Measurements from ENCODE around the gene DNAH11. TPM values are rescaled to one million over a fixed set of nuclear protein-coding genes. Genes with fewer than 3 reads are reported as not detected.

The DNAH11 gene
- total RNA-seq, 1 donor from 2014 or later: 0.26 TPM

DNA sequence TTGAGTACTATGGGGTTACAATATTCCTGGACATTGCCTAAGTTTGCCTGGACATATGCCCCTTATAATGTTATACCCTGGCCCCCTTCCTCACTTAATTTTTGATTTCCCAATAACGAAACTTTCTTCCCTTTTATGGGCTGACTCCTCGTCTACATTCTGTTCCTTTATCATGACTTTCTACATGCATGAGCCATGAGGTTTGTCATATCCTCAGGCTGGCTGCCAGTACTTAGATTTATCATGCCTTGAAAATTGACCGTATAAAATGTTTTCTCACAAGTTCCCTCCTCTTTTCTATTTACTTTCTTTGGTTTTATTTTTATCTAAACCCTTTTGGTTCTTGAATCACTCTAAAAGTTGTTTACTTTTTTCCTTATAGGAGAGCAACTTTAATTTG, 4.7 kb downstream of the DNAH11 start:
- no peak for DNase-seq (ENCODE audit: low spot score)

DNA sequence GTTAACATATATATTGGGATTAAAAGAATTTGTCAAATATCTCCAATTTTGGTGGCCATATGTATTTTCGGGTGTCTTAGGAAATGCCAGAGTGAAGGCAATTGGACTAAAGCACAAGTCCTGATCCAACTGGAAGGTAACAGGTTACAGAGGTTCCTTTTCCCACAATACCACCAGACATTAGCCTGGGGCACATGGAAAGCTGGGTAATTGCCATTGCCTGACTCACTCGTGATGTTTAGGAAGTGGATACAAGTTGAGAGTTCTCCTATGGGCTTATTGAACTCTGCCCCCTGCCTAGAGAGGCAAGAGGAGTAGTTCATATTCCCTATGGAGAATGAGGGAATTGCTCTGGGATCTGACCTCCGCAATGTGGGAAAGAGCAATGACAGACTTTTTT, 5.7 kb downstream of the DNAH11 start:
- DNase-seq (ENCODE audit: low spot score): no peak

DNA sequence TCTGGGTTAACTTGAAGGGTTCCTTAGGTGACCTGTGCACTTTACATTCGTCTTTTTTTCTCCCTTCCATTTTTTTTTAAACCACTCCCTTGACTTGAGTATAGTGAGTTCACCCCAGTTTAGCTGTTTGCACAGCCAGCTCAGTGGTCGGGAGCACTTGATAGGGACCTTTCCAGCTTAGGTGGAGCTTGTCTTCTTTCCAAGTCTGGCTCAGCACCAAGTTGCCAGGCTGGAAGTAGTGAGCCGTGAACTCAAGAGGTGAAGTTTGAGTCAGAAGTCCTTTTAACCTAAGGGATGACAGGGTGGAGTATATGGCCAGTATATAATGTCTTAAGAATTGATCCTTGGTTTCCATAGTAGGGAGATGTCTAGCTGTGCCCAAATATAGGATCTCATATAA, 7.2 kb downstream of the DNAH11 start:
- DNase-seq (ENCODE audit: low spot score): no peak

DNA sequence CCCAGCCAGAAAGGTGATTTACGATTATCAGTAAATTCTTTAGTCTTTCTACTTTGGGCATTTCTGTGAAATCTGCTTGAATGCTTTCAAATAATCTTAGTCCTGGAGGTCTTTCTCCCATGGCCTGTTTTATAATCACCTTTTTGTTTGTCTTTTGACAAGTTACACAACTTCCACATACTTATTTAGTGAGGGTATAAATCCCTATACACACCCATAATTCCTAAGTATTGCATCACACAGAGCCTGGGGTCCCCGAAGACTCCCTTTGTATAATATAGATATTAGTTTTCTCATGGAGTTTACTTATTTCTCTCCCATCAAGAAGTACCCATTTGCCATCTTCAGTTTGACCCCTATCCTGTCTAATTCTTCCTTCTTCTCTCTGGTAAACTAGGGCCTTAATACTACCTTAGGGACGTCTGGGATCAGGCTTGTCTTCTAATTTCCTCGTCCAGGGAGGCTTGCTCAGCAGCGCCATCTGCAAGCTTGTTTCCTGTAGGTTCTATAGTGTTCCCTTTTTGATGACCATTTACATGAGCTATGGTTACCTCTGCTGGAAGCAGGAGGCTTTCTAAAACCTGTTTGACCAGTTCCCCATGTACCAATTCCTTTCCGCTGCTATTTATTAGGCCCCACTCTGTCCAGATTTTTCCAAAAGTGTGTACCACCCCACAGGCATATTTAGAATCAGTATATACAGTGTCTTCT, 8.1 kb downstream of the DNAH11 start:
- no peak for DNase-seq (ENCODE audit: low spot score)

DNA sequence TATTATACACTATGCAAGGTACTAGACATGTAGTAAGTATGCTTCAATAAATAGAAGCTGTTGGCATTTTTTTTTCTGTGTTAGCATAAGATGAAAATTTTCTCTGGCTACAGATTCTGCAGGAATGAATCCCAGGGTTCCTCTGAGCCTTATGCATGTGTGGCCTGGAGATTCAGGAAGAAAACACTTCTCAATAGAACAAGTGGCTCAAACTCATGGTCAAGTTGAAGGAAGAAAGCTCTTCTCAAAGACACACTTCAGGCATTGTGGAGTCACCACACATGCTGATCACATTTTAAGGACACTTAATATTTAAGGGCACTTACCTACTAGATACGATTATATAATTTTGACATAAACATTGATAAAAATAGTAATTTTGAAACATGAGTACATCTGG, 19.5 kb downstream of the DNAH11 start:
- no peak for DNase-seq (ENCODE audit: low spot score)

DNA sequence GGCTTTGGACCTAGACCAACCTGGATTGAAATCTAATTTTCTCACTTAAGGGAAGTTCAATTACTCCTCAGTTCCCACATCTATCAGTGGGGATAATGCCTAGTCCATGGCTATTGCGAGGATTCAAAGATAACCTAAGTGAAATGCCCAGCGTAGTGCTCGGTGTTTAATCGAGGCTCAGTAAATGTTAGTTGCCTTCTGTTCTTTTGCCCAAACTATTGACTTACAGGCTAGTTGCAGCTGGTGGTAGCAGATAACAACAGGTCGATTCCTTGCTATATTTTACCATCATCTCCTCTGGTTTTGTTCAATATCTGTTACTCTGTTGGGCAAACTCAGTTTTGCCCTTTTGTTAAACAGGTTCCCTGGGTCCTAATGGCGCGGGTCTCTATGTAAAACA, 22.8 kb downstream of the DNAH11 start:
- DNase-seq (ENCODE audit: low spot score): no peak

DNA sequence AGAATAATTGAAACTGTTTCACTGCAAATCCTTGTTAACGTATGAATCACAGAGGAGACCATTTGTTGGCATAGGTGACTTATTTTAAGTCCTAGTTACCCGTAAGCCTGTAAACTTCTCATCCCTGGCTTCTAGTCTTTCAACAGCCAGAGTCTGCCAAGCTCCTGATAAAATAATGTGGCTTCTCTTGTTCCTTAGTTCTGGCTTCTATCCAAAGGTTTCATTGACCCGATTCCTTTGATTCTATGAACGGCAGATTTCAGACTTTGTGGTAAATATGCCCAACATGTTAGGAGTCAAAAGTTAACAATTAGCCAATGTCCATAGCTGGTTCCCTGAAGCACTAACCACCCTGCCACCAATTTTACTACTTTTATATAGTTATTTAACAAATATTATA, 23.3 kb downstream of the DNAH11 start:
- DNase-seq (ENCODE audit: low spot score): no peak

DNA sequence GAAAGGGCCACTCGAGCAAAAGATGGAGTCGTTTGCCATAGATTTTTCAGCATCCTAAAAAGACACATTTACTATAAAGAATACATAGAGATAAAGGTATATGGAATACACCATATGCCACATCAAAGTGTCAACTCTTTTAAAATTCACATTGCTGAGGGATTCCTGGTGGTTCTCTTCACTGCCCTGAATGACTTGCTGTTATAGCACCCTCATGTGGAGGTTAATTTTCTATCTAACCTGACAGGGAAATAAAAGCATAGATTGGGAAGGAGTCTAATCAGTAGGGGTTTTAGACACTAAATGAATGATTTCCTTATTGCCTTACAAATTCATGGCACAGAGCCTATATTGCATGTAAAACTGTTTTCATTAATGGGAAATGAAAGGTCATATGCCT, 25.9 kb downstream of the DNAH11 start:
- DNase-seq (ENCODE audit: low spot score): no peak

DNA sequence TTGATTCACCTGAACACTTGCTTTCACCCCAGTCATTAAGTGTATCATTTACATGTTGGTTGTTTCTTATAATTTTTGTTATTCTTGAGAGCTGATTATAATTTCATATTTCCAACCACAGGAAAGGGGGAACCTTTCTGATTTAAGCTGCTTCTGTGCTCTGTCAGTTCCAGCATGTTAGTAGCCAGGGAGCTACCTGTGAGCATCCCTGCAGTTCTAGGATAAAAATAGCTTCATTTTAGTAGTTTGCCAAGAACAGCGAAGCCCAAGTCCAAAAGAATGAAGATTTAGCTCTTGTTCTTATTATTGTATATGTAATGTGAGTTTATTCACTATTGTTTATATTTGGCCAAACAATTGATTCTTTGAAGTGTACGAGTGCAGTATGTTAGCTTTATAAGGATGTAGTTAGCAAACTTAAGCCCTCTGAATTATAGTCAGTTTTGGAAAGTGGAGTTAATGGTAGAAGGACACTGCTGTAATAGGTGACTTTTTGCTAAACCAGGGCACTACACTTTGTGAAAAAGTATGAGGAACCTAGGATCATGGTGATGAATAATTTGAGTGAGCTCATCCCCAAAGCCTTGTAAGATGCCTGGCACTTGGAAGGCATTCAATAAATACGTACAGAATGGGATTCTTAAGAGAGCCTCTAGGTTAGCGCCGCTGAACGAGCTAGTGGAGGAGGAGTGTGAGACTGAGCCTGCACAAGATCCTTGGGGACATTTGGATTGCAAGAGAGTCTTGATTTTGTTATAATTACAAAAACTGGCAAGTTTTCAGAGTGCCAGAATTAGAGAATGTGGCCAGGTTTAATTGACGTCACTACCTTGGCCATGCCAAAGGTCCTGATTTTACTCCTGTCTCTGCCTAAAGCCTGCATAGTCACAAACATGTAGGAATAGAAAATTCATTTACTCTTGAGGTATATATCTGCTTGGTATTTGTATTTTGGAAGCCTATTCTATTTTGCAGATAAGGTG, 29.8 kb downstream of the DNAH11 start:
- no peak for DNase-seq (ENCODE audit: low spot score)

DNA sequence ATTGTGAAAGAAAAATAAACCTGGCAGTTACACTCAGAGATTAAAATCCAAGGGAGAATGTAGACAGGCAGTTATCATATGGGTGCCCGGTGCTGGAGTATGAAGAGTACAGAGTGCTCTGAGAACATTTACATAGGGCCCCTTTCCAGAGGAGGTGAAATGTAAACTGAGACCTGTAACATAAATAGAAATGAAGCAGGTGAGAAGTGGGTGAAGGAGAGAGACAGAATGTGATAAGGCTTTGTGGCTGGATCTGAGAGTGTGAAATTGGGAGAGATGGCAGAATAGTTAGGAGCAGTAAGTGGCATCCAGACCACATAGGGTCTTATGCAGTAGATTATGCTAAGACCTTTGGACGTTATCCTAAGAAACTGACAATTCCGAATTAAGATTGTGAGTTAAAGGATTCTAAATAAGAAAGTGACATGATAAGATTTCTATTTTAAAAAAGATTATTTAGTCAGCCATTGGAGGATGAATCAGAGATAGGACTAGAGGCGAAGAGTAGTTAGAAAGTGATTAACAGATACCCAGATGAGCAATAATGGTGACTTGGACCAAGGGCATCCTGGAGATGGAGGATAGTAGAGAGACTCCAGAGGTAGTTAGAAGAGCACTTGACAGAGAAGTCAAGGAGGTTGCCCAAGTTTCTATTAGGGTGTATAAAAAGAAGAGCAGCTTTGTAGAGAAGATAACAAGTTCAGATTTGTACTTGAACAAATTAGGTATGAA, 36.7 kb downstream of the DNAH11 start:
- no peak for DNase-seq (ENCODE audit: low spot score)

DNA sequence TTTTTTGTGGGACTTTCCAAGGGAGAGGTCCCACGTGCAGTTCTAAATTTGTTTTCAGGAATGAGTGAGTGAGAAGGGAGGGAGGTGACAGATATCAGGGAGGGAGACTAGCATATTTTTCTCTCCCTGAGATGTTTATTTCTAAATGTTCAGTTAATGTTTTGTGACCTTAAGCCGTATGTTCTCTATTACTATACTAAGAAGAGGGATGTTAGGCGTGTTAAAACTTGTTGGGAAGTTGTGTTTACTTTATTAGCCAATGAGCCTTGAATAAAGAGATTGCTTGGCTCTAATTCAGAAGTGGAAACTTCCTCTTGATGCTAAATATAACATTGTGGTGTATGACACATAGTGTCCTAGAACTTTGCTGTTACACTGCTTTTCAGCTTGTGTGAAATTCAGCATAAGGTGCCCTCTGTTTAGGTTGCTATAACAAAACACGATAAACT, 37.3 kb downstream of the DNAH11 start:
- no peak for DNase-seq (ENCODE audit: low spot score)

DNA sequence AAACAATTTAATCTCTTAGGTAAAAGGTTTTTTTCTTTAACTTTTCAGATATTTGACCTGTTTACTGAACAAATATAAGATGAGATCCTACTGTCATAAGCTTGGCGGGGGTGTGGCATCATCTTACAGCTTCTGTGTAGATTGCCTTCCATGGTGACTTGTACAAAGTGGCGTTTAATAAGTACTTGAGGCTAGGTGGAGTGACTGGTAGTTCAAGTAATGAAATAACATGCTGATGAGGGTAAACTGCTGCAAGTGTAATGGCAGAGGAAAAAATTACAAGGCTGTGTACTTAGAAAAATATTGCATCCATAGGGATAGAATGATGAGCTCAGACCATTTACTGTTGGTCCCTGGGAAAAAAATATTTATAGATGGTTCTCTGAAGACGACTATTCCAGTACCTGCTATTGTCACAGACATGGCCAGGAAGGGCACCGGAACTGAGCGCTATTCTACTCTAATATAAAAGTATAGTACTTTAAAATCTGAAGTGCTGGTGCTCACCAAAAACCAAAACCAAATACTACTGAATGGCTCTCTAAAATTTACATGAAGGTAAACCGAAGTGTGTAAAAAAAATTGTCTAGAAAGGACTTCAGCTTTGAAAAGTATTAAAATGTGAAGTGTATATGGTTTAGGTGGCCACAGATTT, 42.4 kb downstream of the DNAH11 start:
- no peak for DNase-seq (ENCODE audit: low spot score)

DNA sequence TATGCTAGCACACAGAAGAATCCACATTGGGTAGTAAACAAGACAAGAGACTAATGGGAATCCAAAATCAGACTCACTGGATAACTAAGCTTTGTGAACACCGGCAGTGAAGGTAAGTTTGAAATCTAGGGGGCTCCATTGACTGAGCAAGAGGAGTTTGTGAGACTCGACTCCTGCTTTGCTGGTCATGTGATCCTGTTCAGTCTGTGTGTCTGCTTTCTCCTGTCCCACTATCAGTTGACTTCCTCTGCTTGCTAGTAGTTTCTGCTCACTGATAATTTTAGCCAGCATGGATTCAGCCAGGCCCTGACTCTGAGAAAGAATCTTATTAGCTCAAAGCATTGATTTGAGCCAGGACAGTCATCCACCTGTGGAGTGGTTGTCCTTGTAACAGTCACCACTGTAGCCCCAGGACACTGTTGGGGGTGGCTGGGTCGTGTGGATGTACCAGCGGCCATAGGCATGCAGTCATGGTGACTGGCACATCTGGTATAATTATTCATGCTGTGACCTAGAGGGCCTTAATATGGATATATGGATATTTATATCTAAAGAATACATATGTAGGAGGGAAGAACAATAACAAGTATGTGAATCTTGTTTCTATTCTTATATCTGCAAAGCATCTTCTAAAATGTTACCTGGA, 44.4 kb downstream of the DNAH11 start:
- DNase-seq (ENCODE audit: low spot score): no peak

DNA sequence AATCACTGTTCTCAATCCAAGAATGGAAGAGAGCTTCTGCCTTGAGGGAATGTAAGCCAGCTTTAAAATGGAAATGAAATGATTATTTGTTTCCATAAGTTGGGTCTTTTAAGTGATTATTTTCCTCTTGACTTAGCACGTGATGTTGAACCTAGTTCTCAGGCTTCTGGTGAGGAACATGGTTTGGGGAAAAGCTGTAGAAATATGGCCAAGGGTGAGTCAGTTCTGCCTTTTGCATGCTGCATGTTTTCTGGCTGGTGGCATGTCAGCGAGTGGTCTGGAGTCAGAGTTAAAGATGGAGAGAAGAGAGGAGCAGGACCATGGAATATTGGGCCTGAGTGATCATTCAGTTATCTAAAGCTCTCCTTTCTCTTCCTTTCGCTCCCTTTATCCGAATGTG, 54.0 kb downstream of the DNAH11 start:
- no peak for DNase-seq (ENCODE audit: low spot score)

DNA sequence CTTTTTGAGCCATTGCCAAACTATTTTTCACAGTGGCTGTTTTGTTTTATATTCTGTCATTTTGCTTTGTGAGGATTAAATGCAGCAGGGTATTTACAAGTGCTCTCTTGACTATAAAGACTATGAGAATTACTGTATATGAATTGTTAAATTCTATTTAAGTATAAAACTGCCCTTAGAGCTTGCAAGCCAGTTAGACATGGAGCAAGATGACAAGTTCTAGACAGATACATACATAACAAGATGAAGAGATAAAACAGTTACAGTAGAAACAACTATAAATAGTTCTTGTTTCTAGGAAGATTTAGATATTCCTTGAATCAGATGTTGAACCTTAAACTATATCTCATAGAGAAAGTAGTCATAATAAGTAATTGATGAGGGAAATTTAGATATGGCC, 60.6 kb downstream of the DNAH11 start:
- DNase-seq (ENCODE audit: low spot score): no peak

DNA sequence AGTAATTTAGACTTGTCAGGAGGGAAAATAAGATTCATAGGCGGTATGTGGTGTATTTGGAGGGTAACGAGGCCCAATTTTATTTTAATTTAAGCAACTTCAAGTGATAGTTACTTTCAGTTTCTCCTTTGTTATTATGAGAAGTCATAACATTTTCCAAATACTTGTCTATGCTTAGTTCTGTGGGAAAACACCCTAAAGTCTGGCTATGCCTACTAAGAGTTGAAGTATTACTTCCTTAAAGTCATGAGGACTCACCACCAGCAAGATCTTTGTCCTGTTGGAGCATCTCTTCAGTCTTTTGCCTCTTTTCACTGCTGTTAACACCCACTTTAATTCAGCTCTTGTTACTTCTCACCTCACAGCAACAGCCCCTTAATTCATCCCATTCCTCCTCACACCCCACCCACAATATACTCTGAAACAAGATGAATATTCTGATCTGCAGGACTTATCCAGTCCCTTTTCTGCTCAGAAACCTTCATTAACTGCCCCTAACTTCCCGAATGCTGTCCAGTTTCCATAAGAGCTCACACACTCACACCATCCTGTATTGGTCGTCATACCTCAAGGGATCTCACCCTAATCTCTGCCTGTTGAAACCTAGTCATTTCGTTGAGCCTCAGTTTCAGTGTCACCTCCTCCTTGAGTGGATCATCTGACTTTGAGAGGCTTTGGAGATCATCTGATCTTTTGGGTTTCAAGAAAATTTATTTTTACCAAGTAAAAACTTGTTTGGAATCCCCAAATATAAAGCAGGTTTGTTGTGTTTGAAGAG, 61.3 kb downstream of the DNAH11 start:
- DNase-seq (ENCODE audit: low spot score): no peak

DNA sequence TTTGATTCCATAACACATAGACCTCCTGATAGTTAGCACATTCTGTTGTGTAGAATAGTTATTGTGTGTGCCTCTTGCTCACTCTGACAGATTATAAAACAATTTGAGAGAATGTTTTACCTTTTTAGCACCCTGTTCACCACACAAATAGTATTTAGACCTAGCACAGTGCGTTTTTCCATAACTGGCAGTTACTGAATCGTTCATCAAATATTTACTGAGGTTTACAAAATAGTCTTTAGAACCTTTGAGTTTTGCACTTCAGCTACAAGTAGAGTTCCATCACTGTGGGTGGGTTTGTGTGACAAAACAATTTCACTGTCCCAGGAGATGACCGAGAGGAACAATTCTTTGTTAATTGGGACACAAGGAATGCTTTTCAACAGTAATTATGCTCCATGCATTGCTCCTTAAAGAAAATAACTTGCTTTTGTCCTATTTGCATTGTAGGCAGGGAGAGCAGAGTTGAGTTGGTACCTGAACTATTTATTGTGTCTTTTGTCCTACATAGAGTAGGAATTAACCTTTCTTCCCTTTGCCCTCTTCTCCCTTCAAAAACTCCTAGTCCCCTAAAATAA, 62.3 kb downstream of the DNAH11 start:
- no peak for DNase-seq (ENCODE audit: low spot score)

DNA sequence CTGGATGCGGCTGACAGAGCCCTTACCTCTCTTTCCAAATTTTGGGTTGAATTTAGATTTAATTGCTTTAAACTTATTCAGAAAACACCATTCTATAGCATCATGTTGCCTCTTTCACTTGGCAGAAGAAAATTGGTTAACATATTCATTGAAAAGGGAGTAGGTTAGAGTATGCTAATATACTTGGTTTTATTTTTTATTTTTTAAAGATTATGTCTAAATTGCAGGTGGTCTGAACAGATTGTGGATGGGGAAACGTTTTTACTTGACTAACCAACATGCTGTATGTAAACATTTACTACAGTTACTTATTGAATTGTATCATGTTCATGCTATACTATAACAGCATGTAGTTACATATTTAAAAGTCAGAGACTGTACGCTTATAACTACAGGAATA, 65.6 kb downstream of the DNAH11 start:
- no peak for DNase-seq (ENCODE audit: low spot score)

DNA sequence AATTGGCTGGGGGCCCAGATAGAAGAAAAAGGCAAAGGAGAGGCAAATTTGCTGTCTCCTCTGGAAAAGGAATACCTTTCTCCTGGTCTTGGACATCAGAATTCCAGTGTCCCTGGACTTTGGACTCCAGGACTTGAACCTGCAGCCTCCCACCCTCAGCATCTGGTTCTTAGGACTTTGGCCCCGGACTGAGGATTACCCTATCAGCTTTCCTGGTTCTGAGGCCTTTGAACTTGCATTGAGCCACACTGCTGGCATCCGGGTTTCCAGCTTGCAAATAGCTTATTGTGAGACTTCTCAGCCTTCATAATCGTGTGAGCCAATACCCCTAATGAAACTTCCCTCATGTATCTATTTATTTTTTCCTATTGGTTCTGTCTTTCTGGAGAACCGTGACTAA, 68.3 kb downstream of the DNAH11 start:
- DNase-seq (ENCODE audit: low spot score): no peak

DNA sequence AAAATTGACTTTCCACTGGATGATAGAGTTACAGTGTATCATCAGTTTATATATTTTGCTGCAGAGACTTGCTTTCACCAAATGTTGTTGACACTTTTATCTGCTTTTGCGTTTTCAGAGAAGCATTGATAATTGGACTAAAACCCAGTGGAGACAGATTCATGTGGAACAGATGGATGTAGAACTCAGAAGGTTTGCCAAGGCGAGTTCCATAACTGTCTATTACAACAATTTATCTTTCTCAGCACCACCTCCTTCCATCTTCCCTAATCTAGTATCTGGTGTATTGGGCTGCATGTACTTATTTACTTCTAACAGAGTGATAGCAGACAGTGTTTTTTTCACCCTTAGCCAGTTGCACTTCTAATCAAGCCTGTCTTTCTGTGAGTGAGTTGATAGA, 73.3 kb downstream of the DNAH11 start:
- DNase-seq (ENCODE audit: low spot score): no peak
